ENCODE measurements around the gene ARHGAP19. TPM values are rescaled to one million over a fixed set of nuclear protein-coding genes. Genes with fewer than 3 reads are reported as not detected.

The ARHGAP19 gene
- total RNA-seq, 5 donors from 2014 or later (not counting 1 experiment from before 2014, with no cell fraction given) = 11.0 to 18.9 (median 15.0) TPM

DNA sequence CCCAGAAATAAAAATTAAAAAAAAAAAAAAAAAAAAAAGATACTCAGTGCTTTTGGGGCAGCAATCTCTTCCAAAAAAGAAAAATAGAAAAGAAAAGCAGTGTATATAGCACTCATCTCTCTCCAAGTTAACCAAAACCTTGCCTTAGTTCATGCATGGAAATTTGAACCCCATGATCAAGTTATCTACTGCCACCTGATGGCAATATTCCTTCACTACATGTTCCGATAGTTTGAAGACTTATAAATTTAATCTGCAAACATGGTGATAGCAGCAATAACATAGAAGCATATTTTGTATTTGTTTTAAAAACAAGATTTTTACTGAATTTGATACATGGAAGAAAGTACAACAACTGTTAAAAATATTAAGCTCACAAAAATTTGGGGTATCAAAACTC lies 58.0 kb downstream of the ARHGAP19 start:
- peaks cover 0 to 6% (median 1%) of the 10 kb centered on the region in 3 donors for H3K4me1 Mint-ChIP-seq
- ChIA-PET CTCF (interaction anchor here (0.6 to 2.1 kb wide), 6 partner anchors 17 to 162 kb away, joined by 3 to 6 read pairs (median 4); no protein-coding TSS in a partner anchor), POLR2A (no interaction called here)
- H3K27me3 ChIP-seq (replicated peaks in 1 of 2; ENCODE audit: control insufficient read depth in 2 of 2, extremely low read depth in 1 of 2, insufficient read depth in 2 of 2, low read length in 1 of 2) = no peaks in the 10 kb centered on the region
- no peaks in the 10 kb centered on the region for H3K4me1 ChIP-seq (ENCODE audit: control insufficient read depth in 1 of 2, extremely low read depth in 1 of 2, insufficient read depth in 2 of 2, low read length in 2 of 2)
- DNase-seq (peak in 1 of 35 experiments; percentile 32), ATAC-seq (replicated peaks in 1 of 4) (no peak)
- no peak overlapping the region for H3K4me3 ChIP-seq (ENCODE audit: control insufficient read depth in 1 of 2, extremely low read depth in 1 of 2, low read length in 1 of 2)
- no peaks in the 10 kb centered on the region for H3K27me3 Mint-ChIP-seq
- no peak overlapping the region for H3K27ac Mint-ChIP-seq
- no CpG with 5 or more reads among the region's 1 CpG for WGBS (ENCODE audit: insufficient coverage)
- peaks cover 17% of the 10 kb centered on the region for H3K36me3 Mint-ChIP-seq
- peaks cover 6 to 29% of the 10 kb centered on the region in 2 donors for H3K36me3 ChIP-seq (ENCODE audit: control insufficient read depth in 2 of 2, extremely low read depth in 1 of 2, insufficient read depth in 1 of 2, low read length in 1 of 2)
- no peaks in the 10 kb centered on the region for H3K9me3 ChIP-seq
- H3K9me3 Mint-ChIP-seq = no peaks in the 10 kb centered on the region
- H3K4me3 Mint-ChIP-seq = no peak overlapping the region
- no peak overlapping the region for H3K27ac ChIP-seq (ENCODE audit: low read length)

DNA sequence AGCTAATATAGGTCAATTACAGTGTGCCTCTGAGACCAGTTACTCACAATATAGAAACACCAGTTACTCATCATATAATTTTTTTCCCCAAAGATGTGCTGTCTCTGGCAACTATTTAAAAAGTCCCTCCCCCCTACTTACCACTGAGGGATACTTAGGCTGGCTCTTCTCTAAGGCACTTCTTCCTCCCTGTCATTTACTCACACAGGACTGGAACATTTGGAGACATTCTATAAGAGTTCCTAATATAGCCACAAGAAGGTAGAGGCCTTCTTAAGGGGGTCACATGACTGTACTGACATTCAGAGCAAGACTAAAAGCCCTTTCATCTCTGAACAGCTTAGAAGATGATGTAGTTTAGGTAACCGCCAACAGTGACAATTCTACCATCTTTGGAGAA lies 62.3 kb downstream of the ARHGAP19 start:
- H3K36me3 Mint-ChIP-seq = peaks cover 51% of the 10 kb centered on the region
- no CpG with 5 or more reads among the region's 1 CpG for WGBS (ENCODE audit: insufficient coverage)
- H3K27me3 Mint-ChIP-seq = no peaks in the 10 kb centered on the region
- H3K4me3 Mint-ChIP-seq = no peak overlapping the region
- POLR2A ChIA-PET = no interaction called here
- DNase-seq = no peak
- Histone ChIP-seq H3K9me3 (no peaks in the 10 kb centered on the region), H3K27me3 (replicated peaks in 1 of 2; ENCODE audit: control insufficient read depth in 2 of 2, extremely low read depth in 1 of 2, insufficient read depth in 2 of 2, low read length in 1 of 2) (no peaks in the 10 kb centered on the region), H3K4me3 (ENCODE audit: control insufficient read depth in 1 of 2, extremely low read depth in 1 of 2, low read length in 1 of 2) (no peak overlapping the region), H3K4me1 (ENCODE audit: control insufficient read depth in 1 of 2, extremely low read depth in 1 of 2, insufficient read depth in 2 of 2, low read length in 2 of 2) (no peaks in the 10 kb centered on the region), H3K27ac (ENCODE audit: low read length) (no peak overlapping the region), H3K36me3 (ENCODE audit: control insufficient read depth in 2 of 2, extremely low read depth in 1 of 2, insufficient read depth in 1 of 2, low read length in 1 of 2) (peaks cover 0 to 46% of the 10 kb centered on the region in 2 donors)
- peaks cover 0 to 6% (median 1%) of the 10 kb centered on the region in 3 donors for H3K4me1 Mint-ChIP-seq
- H3K9me3 Mint-ChIP-seq = no peaks in the 10 kb centered on the region
- CTCF ChIA-PET = interaction anchor here in 1 of 2 donors (1.1 kb wide), 1 partner anchor 12 kb away, joined by 6 read pairs; no protein-coding TSS in a partner anchor
- no peak overlapping the region for H3K27ac Mint-ChIP-seq
- no peak for ATAC-seq (replicated peaks in 1 of 4)

GRCh38 chr10:97229322-97230015 lies 63.0 kb downstream of the ARHGAP19 start:
- Mint-ChIP-seq H3K4me3 (no peak overlapping the region), H3K27me3 (no peaks in the 10 kb centered on the region), H3K4me1 (peaks cover 0 to 6% (median 1%) of the 10 kb centered on the region in 3 donors), H3K27ac (no peak overlapping the region), H3K9me3 (no peaks in the 10 kb centered on the region), H3K36me3 (peaks cover 54% of the 10 kb centered on the region)
- POLR2A ChIA-PET = interaction anchor here in 1 of 2 donors (0.7 kb wide), 1 partner anchor 644 kb away, joined by 3 read pairs; no protein-coding TSS in a partner anchor
- DNase-seq (no peak), ATAC-seq (replicated peaks in 1 of 4) (no peak)
- WGBS (ENCODE audit: insufficient coverage) = no CpG with 5 or more reads among the region's 1 CpG
- Histone ChIP-seq H3K9me3 (no peaks in the 10 kb centered on the region), H3K36me3 (ENCODE audit: control insufficient read depth in 2 of 2, extremely low read depth in 1 of 2, insufficient read depth in 1 of 2, low read length in 1 of 2) (peaks cover 4 to 43% of the 10 kb centered on the region in 2 donors), H3K4me3 (ENCODE audit: control insufficient read depth in 1 of 2, extremely low read depth in 1 of 2, low read length in 1 of 2) (no peak overlapping the region), H3K27me3 (replicated peaks in 1 of 2; ENCODE audit: control insufficient read depth in 2 of 2, extremely low read depth in 1 of 2, insufficient read depth in 2 of 2, low read length in 1 of 2) (no peaks in the 10 kb centered on the region), H3K27ac (ENCODE audit: low read length) (no peak overlapping the region), H3K4me1 (ENCODE audit: control insufficient read depth in 1 of 2, extremely low read depth in 1 of 2, insufficient read depth in 2 of 2, low read length in 2 of 2) (no peaks in the 10 kb centered on the region)
- CTCF ChIA-PET = interaction anchor here in 1 of 2 donors (1.1 kb wide), 1 partner anchor 12 kb away, joined by 6 read pairs; no protein-coding TSS in a partner anchor

- 100% methylated on average over 1 of the region's 1 CpG for WGBS (ENCODE audit: insufficient coverage)
- Mint-ChIP-seq H3K36me3 (peaks cover 55% of the 10 kb centered on the region), H3K27ac (no peak overlapping the region), H3K4me3 (no peak overlapping the region), H3K9me3 (no peaks in the 10 kb centered on the region), H3K27me3 (no peaks in the 10 kb centered on the region), H3K4me1 (peaks cover 0 to 6% (median 1%) of the 10 kb centered on the region in 3 donors)
- Histone ChIP-seq H3K9me3 (no peaks in the 10 kb centered on the region), H3K27ac (ENCODE audit: low read length) (no peak overlapping the region), H3K27me3 (replicated peaks in 1 of 2; ENCODE audit: control insufficient read depth in 2 of 2, extremely low read depth in 1 of 2, insufficient read depth in 2 of 2, low read length in 1 of 2) (no peaks in the 10 kb centered on the region), H3K36me3 (ENCODE audit: control insufficient read depth in 2 of 2, extremely low read depth in 1 of 2, insufficient read depth in 1 of 2, low read length in 1 of 2) (peaks cover 4 to 46% of the 10 kb centered on the region in 2 donors), H3K4me1 (ENCODE audit: control insufficient read depth in 1 of 2, extremely low read depth in 1 of 2, insufficient read depth in 2 of 2, low read length in 2 of 2) (no peaks in the 10 kb centered on the region), H3K4me3 (ENCODE audit: control insufficient read depth in 1 of 2, extremely low read depth in 1 of 2, low read length in 1 of 2) (no peak overlapping the region)
- ChIA-PET CTCF (no interaction called here), POLR2A (no interaction called here)
- ATAC-seq (replicated peaks in 1 of 4) (no peak), DNase-seq (no peak)
These were observed 63.7 kb downstream of the ARHGAP19 start for GRCh38 chr10:97228775-97229157.

- H3K9me3 ChIP-seq = no peaks in the 10 kb centered on the region
- no peaks in the 10 kb centered on the region for H3K9me3 Mint-ChIP-seq
- no peak overlapping the region for H3K27ac ChIP-seq (ENCODE audit: low read length)
- H3K4me1 Mint-ChIP-seq = peaks cover 0 to 6% (median 1%) of the 10 kb centered on the region in 3 donors
- H3K27ac Mint-ChIP-seq = no peak overlapping the region
- H3K36me3 ChIP-seq (ENCODE audit: control insufficient read depth in 2 of 2, extremely low read depth in 1 of 2, insufficient read depth in 1 of 2, low read length in 1 of 2) = peaks cover 4 to 47% of the 10 kb centered on the region in 2 donors
- no peak for ATAC-seq (replicated peaks in 1 of 4)
- H3K4me3 Mint-ChIP-seq = no peak overlapping the region
- H3K27me3 ChIP-seq (replicated peaks in 1 of 2; ENCODE audit: control insufficient read depth in 2 of 2, extremely low read depth in 1 of 2, insufficient read depth in 2 of 2, low read length in 1 of 2) = no peaks in the 10 kb centered on the region
- no peak overlapping the region for H3K4me3 ChIP-seq (ENCODE audit: control insufficient read depth in 1 of 2, extremely low read depth in 1 of 2, low read length in 1 of 2)
- no peaks in the 10 kb centered on the region for H3K27me3 Mint-ChIP-seq
- DNase-seq = no peak
- H3K4me1 ChIP-seq (ENCODE audit: control insufficient read depth in 1 of 2, extremely low read depth in 1 of 2, insufficient read depth in 2 of 2, low read length in 2 of 2) = no peaks in the 10 kb centered on the region
- peaks cover 60% of the 10 kb centered on the region for H3K36me3 Mint-ChIP-seq
- CTCF ChIA-PET = no interaction called here
- POLR2A ChIA-PET = no interaction called here
- 100% methylated on average over 1 of the region's 3 CpGs for WGBS (ENCODE audit: insufficient coverage)
These were observed 64.2 kb downstream of the ARHGAP19 start for GRCh38 chr10:97228130-97228774.

DNA sequence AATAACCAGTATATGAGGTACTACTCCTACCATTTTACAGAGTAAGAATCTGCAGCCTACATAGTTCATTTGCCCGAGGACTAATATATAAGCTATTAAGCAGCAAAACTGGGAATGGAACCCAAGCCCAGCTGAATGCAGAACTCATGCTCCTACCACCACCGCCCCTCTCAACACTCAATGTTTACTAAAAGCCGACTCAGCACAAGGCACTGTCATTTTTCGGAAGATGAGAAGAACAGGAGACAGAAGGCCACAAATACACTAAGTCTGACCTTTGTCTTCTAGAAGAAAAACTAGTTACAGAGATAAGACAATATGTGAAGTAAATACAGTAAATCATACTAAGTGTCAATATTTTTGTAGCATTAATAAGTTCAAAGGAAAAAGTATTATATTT lies 66.0 kb downstream of the ARHGAP19 start:
- Histone ChIP-seq H3K27me3 (replicated peaks in 1 of 2; ENCODE audit: control insufficient read depth in 2 of 2, extremely low read depth in 1 of 2, insufficient read depth in 2 of 2, low read length in 1 of 2) (no peaks in the 10 kb centered on the region), H3K27ac (ENCODE audit: low read length) (no peak overlapping the region), H3K36me3 (ENCODE audit: control insufficient read depth in 2 of 2, extremely low read depth in 1 of 2, insufficient read depth in 1 of 2, low read length in 1 of 2) (peaks cover 4 to 49% of the 10 kb centered on the region in 2 donors), H3K4me3 (ENCODE audit: control insufficient read depth in 1 of 2, extremely low read depth in 1 of 2, low read length in 1 of 2) (no peak overlapping the region), H3K9me3 (no peaks in the 10 kb centered on the region), H3K4me1 (ENCODE audit: control insufficient read depth in 1 of 2, extremely low read depth in 1 of 2, insufficient read depth in 2 of 2, low read length in 2 of 2) (no peaks in the 10 kb centered on the region)
- ChIA-PET POLR2A (no interaction called here), CTCF (interaction anchor here in 1 of 2 donors (0.6 to 1.6 kb wide), 2 partner anchors 9 to 141 kb away, joined by 4 read pairs; no protein-coding TSS in a partner anchor)
- DNase-seq = no peak
- Mint-ChIP-seq H3K4me3 (no peak overlapping the region), H3K36me3 (peaks cover 60% of the 10 kb centered on the region), H3K27me3 (no peaks in the 10 kb centered on the region), H3K9me3 (no peaks in the 10 kb centered on the region), H3K4me1 (peaks cover 0 to 3% (median 1%) of the 10 kb centered on the region in 3 donors), H3K27ac (no peak overlapping the region)
- ATAC-seq (replicated peaks in 1 of 4) = no peak
- 80% methylated on average over 1 of the region's 4 CpGs for WGBS (ENCODE audit: insufficient coverage)
